Erythroblast (primary cell): ENCODE measurements around the gene COG5.

Experiments used
- GATA1 ChIP-seq: IDR thresholded peaks from 2 replicates; pipeline ENCODE4 v1.6.1; 2011; ENCODE audit warnings: low read depth, mild to moderate bottlenecking, control low read depth, low read length, moderate library complexity
- POLR2A ChIP-seq: IDR thresholded peaks from 2 replicates; pipeline ENCODE4 v1.6.1; 2011; ENCODE audit warnings: mild to moderate bottlenecking, low read length

- TF ChIP-seq POLR2A (no peak), GATA1 (no peak)
Measured at GRCh38 chr7:107479303-107479702, 84.4 kb downstream of the COG5 start.
